BE2C (cell line): ENCODE results near the gene TBX21.
A peak's percentile ranks its signal among the peaks of the same experiment; 100 is the strongest.

ENCODE experiments used
- DNase-seq: peaks from one replicate; pipeline ENCODE4 v3.0.0-alpha.2; 2020
- H3K27me3 ChIP-seq: fragments of 250-450 bp; sonication (Bioruptor Pico); 2 replicates; pipeline ENCODE4 v1.5.1; 2020; ENCODE audit warnings: mild to moderate bottlenecking
- H3K36me3 ChIP-seq: fragments of 250-450 bp; sonication (Bioruptor Pico); 2 replicates; pipeline ENCODE4 v1.5.1; 2020; ENCODE audit warnings: mild to moderate bottlenecking
- H3K4me1 ChIP-seq: fragments of 250-450 bp; sonication (Bioruptor Pico); 2 replicates; pipeline ENCODE4 v1.5.1; 2020
- H3K4me3 ChIP-seq: 2 replicates; pipeline ENCODE4 v1.5.1; 2011; ENCODE audit warnings: low read depth, low read length
- H3K9me3 ChIP-seq: fragments of 250-450 bp; sonication (Bioruptor Pico); 2 replicates; pipeline ENCODE4 v1.5.1; 2020
- TF ChIP-seq, protein P1 (sequence below): IDR thresholded peaks from 2 replicates; pipeline ENCODE4 v1.5.1; 2012; ENCODE audit warnings: mild to moderate bottlenecking, low read depth, low read length

Gene TBX21

DNA sequence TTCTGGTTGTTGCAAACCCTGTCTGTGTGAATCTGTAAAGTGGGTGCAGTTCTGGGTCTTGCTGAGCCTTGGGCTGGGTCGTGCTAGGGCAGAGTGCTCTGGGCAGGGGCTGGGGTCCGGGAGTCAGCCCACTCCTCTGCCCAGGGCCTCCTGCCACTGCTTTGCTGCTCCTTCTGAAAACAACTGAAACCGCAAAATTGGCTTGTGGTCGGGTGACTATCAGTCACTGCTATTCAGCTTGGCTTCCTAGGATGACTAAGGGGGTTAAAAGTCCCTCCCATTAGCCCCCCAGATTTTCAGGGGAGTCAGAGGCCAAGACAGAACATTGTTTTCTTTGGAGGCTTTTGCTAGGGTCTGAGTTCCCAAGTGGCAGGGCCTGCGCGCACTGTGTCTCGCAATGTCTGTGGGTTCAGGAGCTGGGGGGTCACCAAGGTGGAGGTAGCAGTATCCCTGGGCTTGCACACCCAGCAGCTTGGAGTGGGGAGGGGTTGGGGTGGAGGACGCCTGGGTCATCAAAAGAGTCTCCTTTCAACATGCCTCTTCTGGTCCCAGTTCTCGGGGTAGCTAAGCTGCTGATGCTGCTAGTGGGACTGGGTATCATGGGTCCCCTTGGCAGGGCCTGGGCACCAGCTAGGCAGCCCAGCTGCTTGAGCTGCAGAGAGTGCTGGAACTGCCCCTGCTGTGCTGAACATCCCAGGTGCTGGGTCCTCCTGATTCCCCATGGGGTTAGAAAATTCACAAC lies 13.5 kb upstream of the TBX21 start:
- Histone ChIP-seq H3K4me3 (no peak overlapping the region), H3K27me3 (no peaks in the 10 kb centered on the region), H3K9me3 (no peaks in the 10 kb centered on the region), H3K4me1 (peaks cover 5% of the 10 kb centered on the region; the same call in 1 of the 2 replicates), H3K36me3 (no peaks in the 10 kb centered on the region)
- TF ChIP-seq, protein P1, sequence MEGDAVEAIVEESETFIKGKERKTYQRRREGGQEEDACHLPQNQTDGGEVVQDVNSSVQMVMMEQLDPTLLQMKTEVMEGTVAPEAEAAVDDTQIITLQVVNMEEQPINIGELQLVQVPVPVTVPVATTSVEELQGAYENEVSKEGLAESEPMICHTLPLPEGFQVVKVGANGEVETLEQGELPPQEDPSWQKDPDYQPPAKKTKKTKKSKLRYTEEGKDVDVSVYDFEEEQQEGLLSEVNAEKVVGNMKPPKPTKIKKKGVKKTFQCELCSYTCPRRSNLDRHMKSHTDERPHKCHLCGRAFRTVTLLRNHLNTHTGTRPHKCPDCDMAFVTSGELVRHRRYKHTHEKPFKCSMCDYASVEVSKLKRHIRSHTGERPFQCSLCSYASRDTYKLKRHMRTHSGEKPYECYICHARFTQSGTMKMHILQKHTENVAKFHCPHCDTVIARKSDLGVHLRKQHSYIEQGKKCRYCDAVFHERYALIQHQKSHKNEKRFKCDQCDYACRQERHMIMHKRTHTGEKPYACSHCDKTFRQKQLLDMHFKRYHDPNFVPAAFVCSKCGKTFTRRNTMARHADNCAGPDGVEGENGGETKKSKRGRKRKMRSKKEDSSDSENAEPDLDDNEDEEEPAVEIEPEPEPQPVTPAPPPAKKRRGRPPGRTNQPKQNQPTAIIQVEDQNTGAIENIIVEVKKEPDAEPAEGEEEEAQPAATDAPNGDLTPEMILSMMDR = no peak
- DNase-seq = no peak

DNA sequence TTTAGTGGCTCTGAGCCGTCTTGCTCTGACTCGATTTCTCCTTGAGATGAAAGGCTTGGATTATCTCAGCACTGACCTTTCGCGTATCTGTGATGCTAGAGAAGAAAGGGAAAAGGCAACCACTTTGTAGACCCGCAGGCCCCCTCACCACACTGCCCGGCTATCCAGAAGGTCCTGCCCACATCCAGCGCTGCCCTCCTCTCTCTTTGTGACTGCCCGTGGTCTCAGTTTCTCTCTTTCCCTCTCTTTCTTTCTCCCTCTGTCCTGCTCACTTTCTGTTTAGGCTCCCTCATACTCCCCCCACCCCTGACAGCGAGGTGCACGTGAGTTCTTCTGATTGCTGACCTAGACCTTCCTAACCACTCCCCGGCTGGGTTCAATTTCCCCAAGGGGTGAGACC lies 12.8 kb upstream of the TBX21 start:
- no peaks in the 10 kb centered on the region for H3K36me3 ChIP-seq
- TF ChIP-seq, protein P1 = no peak
- peaks cover 5% of the 10 kb centered on the region; the same call in 1 of the 2 replicates for H3K4me1 ChIP-seq
- H3K4me3 ChIP-seq = no peak overlapping the region
- H3K9me3 ChIP-seq = no peaks in the 10 kb centered on the region
- no peak for DNase-seq
- no peaks in the 10 kb centered on the region for H3K27me3 ChIP-seq

DNA sequence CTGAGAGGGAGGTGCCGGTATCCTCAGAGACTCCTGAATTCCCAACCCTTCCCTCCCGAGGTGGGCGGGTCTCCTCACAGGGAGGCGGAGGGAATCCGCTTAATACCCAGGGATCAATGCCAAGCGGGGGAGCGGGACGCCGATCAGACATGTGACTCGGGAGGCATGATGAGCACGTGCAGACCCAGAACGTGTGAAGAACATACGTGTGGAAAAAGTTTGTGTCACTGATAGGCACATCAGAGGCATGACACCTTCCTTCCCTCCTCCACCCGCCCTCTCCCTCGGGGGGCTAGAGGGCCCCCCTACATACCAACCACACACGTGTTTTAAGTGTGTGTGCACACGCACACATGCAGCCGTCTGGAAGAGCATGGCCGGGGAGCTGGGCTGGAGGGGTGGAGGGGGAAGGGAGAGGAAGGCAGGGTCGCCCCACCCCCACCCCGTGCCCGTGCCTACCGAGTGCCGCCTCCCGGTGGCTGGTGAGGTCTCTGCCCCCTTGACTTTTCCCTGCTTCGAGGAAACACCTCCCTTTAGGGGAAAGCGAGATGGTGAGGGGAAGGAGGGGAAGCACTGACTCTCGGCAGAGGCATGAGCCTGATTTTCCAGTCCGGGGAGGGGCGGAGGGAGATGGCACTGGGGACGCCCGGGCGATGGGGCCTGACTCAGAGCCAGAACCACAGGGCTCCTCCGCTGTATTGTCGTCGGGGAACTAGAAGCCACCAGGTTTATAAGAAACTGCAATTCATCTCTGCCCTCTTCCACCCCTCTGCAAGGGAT lies 12.1 kb upstream of the TBX21 start:
- Histone ChIP-seq H3K36me3 (no peaks in the 10 kb centered on the region), H3K4me3 (peak overlapping the region; percentile 36), H3K27me3 (no peaks in the 10 kb centered on the region), H3K4me1 (peaks cover 5% of the 10 kb centered on the region; the same call in 1 of the 2 replicates), H3K9me3 (no peaks in the 10 kb centered on the region)
- TF ChIP-seq, protein P1 = no peak
- peak; percentile 40 for DNase-seq

DNA sequence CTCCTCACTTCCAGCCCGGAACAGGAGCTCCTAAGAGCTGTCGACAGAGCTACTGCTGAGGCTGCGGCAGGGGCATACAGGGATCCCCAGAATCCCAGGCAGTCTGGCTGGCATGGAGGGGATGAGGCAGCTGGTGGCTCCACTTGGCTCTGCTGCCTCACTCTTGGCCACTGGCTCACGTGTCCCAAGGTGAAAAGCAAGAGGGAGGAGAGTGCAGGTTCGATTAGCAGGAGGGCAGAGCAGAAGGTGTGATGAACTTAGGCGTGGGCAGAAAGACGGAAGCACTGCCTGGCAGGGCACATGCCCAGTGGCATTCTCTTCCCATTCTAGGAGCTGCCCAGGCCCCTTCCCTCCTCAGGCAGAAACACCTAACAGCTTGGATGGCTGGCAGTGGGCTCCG lies 11.3 kb upstream of the TBX21 start:
- peaks cover 5% of the 10 kb centered on the region for H3K4me1 ChIP-seq
- no peaks in the 10 kb centered on the region for H3K36me3 ChIP-seq
- H3K9me3 ChIP-seq = no peaks in the 10 kb centered on the region
- no peak for DNase-seq
- TF ChIP-seq, protein P1 = no peak
- H3K27me3 ChIP-seq = no peaks in the 10 kb centered on the region
- no peak overlapping the region for H3K4me3 ChIP-seq

DNA sequence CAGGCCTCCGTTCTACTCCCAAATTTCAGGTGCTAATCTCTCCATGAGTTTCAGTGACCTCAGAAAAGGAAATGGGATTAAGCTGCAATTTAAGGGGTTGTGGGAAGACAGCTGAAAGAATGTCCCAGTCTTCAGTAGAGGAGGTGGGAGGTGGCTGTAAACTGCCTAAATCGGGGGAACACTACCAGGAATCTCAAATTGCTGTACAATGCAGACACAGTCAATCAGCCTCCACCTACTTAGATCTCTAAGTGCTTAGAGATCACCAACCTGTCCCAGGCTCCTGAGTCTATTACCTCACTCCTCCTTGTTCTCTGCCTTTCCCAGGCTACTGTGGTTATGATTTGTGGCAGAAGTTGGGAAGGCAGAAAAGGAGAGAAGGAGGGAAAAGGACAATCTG lies 8.3 kb upstream of the TBX21 start:
- TF ChIP-seq, protein P1 = no peak
- no peak for DNase-seq
- Histone ChIP-seq H3K27me3 (no peaks in the 10 kb centered on the region), H3K9me3 (no peaks in the 10 kb centered on the region), H3K36me3 (no peaks in the 10 kb centered on the region), H3K4me3 (no peak overlapping the region), H3K4me1 (peaks cover 2% of the 10 kb centered on the region; the same call in 1 of the 2 replicates)
